DMS153 treated with DMSO at 0.1 percent for 48 hours (cell line): ENCODE data around the gene GPM6B.

Experiments used
- DNase-seq: peaks from one replicate; lab custom pipeline; 2025; ENCODE audit not compliant: unreplicated experiment; lab: John Stamatoyannopoulos, UW

Gene GPM6B

GRCh38 chrX:13770013-13770535, 46.8 kb downstream of the GPM6B start:
- DNase-seq: no peak

- DNase-seq: no peak
Measured at GRCh38 chrX:13768939-13769338, 48.0 kb downstream of the GPM6B start.

GRCh38 chrX:13764765-13765164, 52.1 kb downstream of the GPM6B start:
- DNase-seq: no peak

GRCh38 chrX:13764281-13764680, 52.6 kb downstream of the GPM6B start:
- no peak for DNase-seq

GRCh38 chrX:13763489-13763888, 53.4 kb downstream of the GPM6B start:
- DNase-seq: no peak

- DNase-seq: no peak
Measured at GRCh38 chrX:13761606-13762414, 55.1 kb downstream of the GPM6B start.

- DNase-seq: no peak
Measured at GRCh38 chrX:13760426-13760825, 56.5 kb downstream of the GPM6B start.

GRCh38 chrX:13759152-13759718, 57.7 kb downstream of the GPM6B start:
- DNase-seq: no peak

- no peak for DNase-seq
Measured at GRCh38 chrX:13756381-13756780, 60.5 kb downstream of the GPM6B start.

- no peak for DNase-seq
Measured at GRCh38 chrX:13755254-13755653, 61.6 kb downstream of the GPM6B start.

- DNase-seq: no peak
Measured at GRCh38 chrX:13754765-13755164, 62.1 kb downstream of the GPM6B start.

GRCh38 chrX:13752646-13753045, 64.2 kb downstream of the GPM6B start:
- DNase-seq: no peak

GRCh38 chrX:13752141-13752540, 64.8 kb downstream of the GPM6B start:
- DNase-seq: no peak

- no peak for DNase-seq
Measured at GRCh38 chrX:13750812-13751211, 66.1 kb downstream of the GPM6B start.

GRCh38 chrX:13750204-13750603, 66.7 kb downstream of the GPM6B start:
- DNase-seq: peak; percentile 22

- DNase-seq: no peak
Measured at GRCh38 chrX:13748486-13748885, 68.4 kb downstream of the GPM6B start.

- DNase-seq: peak; percentile 2
Measured at GRCh38 chrX:13747836-13748235, 69.1 kb downstream of the GPM6B start.

GRCh38 chrX:13742397-13743176, 74.3 kb downstream of the GPM6B start:
- DNase-seq: no peak

- DNase-seq: no peak
Measured at GRCh38 chrX:13741695-13742094, 75.2 kb downstream of the GPM6B start.

- DNase-seq: peak; percentile 61
Measured at GRCh38 chrX:13734278-13735172, 82.4 kb downstream of the GPM6B start, which contains the start of the genes OFD1 and TRAPPC2. TSS of gene OFD1 (plus strand) at chrX:13734748. CDS start at chrX:13735072, 324 bp downstream. TSS of gene TRAPPC2 (minus strand) at chrX:13734620. CDS start at chrX:13719963, 14,657 bp downstream.
